ENCODE measurements around the gene LARGE1. TPM values are rescaled to one million over a fixed set of nuclear protein-coding genes. Genes with fewer than 3 reads are reported as not detected.

Gene LARGE1
- total RNA-seq, 1 donor from 2014 or later: 2.4 TPM

- H3K4me3 ChIP-seq (ENCODE audit: low read depth, low read length): no peak overlapping the region
- H3K27me3 ChIP-seq (ENCODE audit: control insufficient read depth, insufficient read depth, low read length): no peaks in the 10 kb centered on the region
- no peak for DNase-seq (ENCODE audit: low read depth)
- no peaks in the 10 kb centered on the region for H3K36me3 ChIP-seq (ENCODE audit: control insufficient read depth, insufficient read depth, low read length)
- TF ChIP-seq CTCF (IDR thresholded peaks at IDR 0.05; ENCODE audit: insufficient read depth, low read length, severe bottlenecking): no peak
- FAIRE-seq: no peak
Measured at GRCh38 chr22:33879796-33880195, 40.5 kb downstream of the LARGE1 start.

- Histone ChIP-seq H3K27me3 (ENCODE audit: control insufficient read depth, insufficient read depth, low read length) (no peaks in the 10 kb centered on the region), H3K4me3 (ENCODE audit: low read depth, low read length) (no peak overlapping the region), H3K36me3 (ENCODE audit: control insufficient read depth, insufficient read depth, low read length) (no peaks in the 10 kb centered on the region)
- DNase-seq (ENCODE audit: low read depth): no peak
- no peak for FAIRE-seq
- no peak for TF ChIP-seq CTCF (IDR thresholded peaks at IDR 0.05; ENCODE audit: insufficient read depth, low read length, severe bottlenecking)
Measured at GRCh38 chr22:33875316-33875715, 45.0 kb downstream of the LARGE1 start.

GRCh38 chr22:33874206-33874605, 46.1 kb downstream of the LARGE1 start:
- no peak for DNase-seq (ENCODE audit: low read depth)
- Histone ChIP-seq H3K36me3 (ENCODE audit: control insufficient read depth, insufficient read depth, low read length) (no peaks in the 10 kb centered on the region), H3K27me3 (ENCODE audit: control insufficient read depth, insufficient read depth, low read length) (no peaks in the 10 kb centered on the region), H3K4me3 (ENCODE audit: low read depth, low read length) (no peak overlapping the region)
- no peak for TF ChIP-seq CTCF (IDR thresholded peaks at IDR 0.05; ENCODE audit: insufficient read depth, low read length, severe bottlenecking)
- no peak for FAIRE-seq

- FAIRE-seq: no peak
- TF ChIP-seq CTCF (IDR thresholded peaks at IDR 0.05; ENCODE audit: insufficient read depth, low read length, severe bottlenecking): no peak
- Histone ChIP-seq H3K4me3 (ENCODE audit: low read depth, low read length) (no peak overlapping the region), H3K36me3 (ENCODE audit: control insufficient read depth, insufficient read depth, low read length) (no peaks in the 10 kb centered on the region), H3K27me3 (ENCODE audit: control insufficient read depth, insufficient read depth, low read length) (no peaks in the 10 kb centered on the region)
- no peak for DNase-seq (ENCODE audit: low read depth)
Measured at GRCh38 chr22:33873666-33874065, 46.6 kb downstream of the LARGE1 start.

GRCh38 chr22:33873186-33873585, 47.1 kb downstream of the LARGE1 start:
- no peak for FAIRE-seq
- DNase-seq (ENCODE audit: low read depth): no peak
- Histone ChIP-seq H3K27me3 (ENCODE audit: control insufficient read depth, insufficient read depth, low read length) (no peaks in the 10 kb centered on the region), H3K4me3 (ENCODE audit: low read depth, low read length) (no peak overlapping the region), H3K36me3 (ENCODE audit: control insufficient read depth, insufficient read depth, low read length) (no peaks in the 10 kb centered on the region)
- no peak for TF ChIP-seq CTCF (IDR thresholded peaks at IDR 0.05; ENCODE audit: insufficient read depth, low read length, severe bottlenecking)

- H3K36me3 ChIP-seq (ENCODE audit: control insufficient read depth, insufficient read depth, low read length): no peaks in the 10 kb centered on the region
- FAIRE-seq (no peak), DNase-seq (ENCODE audit: low read depth) (no peak)
- no peak overlapping the region for H3K4me3 ChIP-seq (ENCODE audit: low read depth, low read length)
- TF ChIP-seq CTCF (IDR thresholded peaks at IDR 0.05; ENCODE audit: insufficient read depth, low read length, severe bottlenecking): no peak
- H3K27me3 ChIP-seq (ENCODE audit: control insufficient read depth, insufficient read depth, low read length): no peaks in the 10 kb centered on the region
Measured at GRCh38 chr22:33871935-33872334, 48.3 kb downstream of the LARGE1 start.
